ENCODE results near the gene BAK1. TPM values are rescaled to one million over a fixed set of nuclear protein-coding genes. Genes with fewer than 3 reads are reported as not detected.

Gene BAK1
- total and polyA plus RNA-seq, 2 of the 13 experiments (the other 11 are each of a cell fraction or from before 2014, with no cell fraction given), result 15.0 to 23.8 TPM

- no peak for TF ChIP-seq ZNF451 (CRISPR knock-in tag; IDR thresholded peaks at IDR 0.05)
- no peak for TF ChIP-seq SP2 (CRISPR knock-in tag; IDR thresholded peaks at IDR 0.05)
- TF ChIP-seq, protein P1, sequence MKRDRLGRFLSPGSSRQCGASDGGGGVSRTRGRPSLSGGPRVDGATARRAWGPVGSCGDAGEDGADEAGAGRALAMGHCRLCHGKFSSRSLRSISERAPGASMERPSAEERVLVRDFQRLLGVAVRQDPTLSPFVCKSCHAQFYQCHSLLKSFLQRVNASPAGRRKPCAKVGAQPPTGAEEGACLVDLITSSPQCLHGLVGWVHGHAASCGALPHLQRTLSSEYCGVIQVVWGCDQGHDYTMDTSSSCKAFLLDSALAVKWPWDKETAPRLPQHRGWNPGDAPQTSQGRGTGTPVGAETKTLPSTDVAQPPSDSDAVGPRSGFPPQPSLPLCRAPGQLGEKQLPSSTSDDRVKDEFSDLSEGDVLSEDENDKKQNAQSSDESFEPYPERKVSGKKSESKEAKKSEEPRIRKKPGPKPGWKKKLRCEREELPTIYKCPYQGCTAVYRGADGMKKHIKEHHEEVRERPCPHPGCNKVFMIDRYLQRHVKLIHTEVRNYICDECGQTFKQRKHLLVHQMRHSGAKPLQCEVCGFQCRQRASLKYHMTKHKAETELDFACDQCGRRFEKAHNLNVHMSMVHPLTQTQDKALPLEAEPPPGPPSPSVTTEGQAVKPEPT (CRISPR knock-in tag; IDR thresholded peaks at IDR 0.05; ENCODE audit: low read depth), result peak; percentile 48; the same call in 1 of the 2 replicates
- no peak for TF ChIP-seq ETV6 (CRISPR knock-in tag; conservative IDR thresholded peaks at IDR 0.05)
- TF ChIP-seq PAXIP1 (CRISPR knock-in tag; conservative IDR thresholded peaks at IDR 0.05), result 0 out of 2 replicates have a peak, but pooled peaks have one; percentile 18
- TF ChIP-seq ZNF569 (CRISPR knock-in tag; IDR thresholded peaks at IDR 0.05; ENCODE audit: borderline replicate concordance), result no peak
- TF ChIP-seq IKZF5 (CRISPR knock-in tag; IDR thresholded peaks at IDR 0.05), result peak; percentile 38; the same call in 1 of the 2 replicates
- TF ChIP-seq LBX2 (CRISPR knock-in tag; IDR thresholded peaks at IDR 0.05; ENCODE audit: borderline replicate concordance), result no peak
- no peak for TF ChIP-seq ZNF563 (CRISPR knock-in tag; IDR thresholded peaks at IDR 0.05)
- no peak for TF ChIP-seq NFE2L1 (CRISPR knock-in tag; IDR thresholded peaks at IDR 0.05; ENCODE audit: borderline replicate concordance)
- no peak for TF ChIP-seq ZNF652 (CRISPR knock-in tag; IDR thresholded peaks at IDR 0.05; ENCODE audit: borderline replicate concordance, low read depth)
- TF ChIP-seq ZNF225 (CRISPR knock-in tag; IDR thresholded peaks at IDR 0.05), result no peak
- TF ChIP-seq ARNT (IDR thresholded peaks at IDR 0.05), result no peak
- TF ChIP-seq, protein P2, sequence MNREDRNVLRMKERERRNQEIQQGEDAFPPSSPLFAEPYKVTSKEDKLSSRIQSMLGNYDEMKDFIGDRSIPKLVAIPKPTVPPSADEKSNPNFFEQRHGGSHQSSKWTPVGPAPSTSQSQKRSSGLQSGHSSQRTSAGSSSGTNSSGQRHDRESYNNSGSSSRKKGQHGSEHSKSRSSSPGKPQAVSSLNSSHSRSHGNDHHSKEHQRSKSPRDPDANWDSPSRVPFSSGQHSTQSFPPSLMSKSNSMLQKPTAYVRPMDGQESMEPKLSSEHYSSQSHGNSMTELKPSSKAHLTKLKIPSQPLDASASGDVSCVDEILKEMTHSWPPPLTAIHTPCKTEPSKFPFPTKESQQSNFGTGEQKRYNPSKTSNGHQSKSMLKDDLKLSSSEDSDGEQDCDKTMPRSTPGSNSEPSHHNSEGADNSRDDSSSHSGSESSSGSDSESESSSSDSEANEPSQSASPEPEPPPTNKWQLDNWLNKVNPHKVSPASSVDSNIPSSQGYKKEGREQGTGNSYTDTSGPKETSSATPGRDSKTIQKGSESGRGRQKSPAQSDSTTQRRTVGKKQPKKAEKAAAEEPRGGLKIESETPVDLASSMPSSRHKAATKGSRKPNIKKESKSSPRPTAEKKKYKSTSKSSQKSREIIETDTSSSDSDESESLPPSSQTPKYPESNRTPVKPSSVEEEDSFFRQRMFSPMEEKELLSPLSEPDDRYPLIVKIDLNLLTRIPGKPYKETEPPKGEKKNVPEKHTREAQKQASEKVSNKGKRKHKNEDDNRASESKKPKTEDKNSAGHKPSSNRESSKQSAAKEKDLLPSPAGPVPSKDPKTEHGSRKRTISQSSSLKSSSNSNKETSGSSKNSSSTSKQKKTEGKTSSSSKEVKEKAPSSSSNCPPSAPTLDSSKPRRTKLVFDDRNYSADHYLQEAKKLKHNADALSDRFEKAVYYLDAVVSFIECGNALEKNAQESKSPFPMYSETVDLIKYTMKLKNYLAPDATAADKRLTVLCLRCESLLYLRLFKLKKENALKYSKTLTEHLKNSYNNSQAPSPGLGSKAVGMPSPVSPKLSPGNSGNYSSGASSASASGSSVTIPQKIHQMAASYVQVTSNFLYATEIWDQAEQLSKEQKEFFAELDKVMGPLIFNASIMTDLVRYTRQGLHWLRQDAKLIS (CRISPR knock-in tag; IDR thresholded peaks at IDR 0.05), result no peak
- TF ChIP-seq ZNF891 (CRISPR knock-in tag; IDR thresholded peaks at IDR 0.05), result no peak
- TF ChIP-seq SATB2 (CRISPR knock-in tag; IDR thresholded peaks at IDR 0.05), result no peak
These were observed 40.2 kb upstream of the BAK1 start (continued) for GRCh38 chr6:33620158-33620855.

Measured in HepG2 (cell line).